Measurements from ENCODE around the gene B3GNT4. TPM values are rescaled to one million over a fixed set of nuclear protein-coding genes. Genes with fewer than 3 reads are reported as not detected.

Gene B3GNT4
- total and polyA plus RNA-seq, 2 donors from 2014 or later = 0.35 to 8.0 TPM

DNA sequence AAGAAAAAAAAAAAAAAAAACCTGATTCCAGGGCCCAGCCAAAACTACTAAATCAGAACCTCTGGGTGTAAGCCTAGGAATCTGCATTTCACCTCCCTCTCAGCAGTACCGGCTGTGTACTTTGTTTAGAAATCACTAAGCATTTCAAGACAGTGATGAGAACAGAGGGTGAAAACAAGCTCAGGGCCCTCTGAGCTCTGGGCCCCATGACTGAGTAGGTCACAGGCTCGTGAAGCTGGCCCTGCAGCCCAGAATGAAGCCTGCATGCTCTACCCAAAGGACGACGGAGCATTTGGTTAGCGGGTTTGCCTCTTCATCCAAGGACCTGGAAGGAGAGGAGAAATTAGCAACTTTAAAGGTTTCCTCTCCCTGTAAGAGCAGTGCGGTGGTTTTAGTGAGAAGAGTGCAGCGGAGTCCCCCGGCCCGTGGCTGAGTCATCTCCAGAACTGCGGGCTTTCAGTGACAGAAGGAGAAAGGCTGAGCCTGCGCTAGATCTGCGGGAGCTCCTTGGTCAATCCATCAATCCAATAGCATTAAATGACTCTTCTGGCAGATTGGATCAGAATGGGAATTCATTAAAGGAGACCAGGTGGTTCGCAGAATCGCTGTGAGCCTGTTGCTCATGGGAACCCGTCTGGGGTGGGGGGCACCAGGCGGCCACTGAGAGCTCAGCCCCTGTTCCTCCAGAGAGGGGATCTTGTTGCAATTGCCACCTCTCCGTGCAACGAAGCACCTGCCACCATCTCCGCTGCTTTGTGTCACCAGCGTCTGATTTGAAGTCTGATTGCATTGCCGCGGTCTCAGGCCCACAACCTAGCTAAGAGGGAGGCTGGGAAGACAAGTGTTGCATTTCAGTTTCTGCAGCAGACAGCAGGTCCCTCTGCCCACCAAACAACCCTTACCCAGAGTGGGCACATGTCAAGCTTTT is 36.8 kb upstream of the B3GNT4 start:
- no peak for TF ChIP-seq CTCF (IDR thresholded peaks at IDR 0.05; ENCODE audit: borderline replicate concordance, extremely low read depth, insufficient read depth)
- intact Hi-C loops (cut with DNase I) = no loop called here
- Histone ChIP-seq H3K4me3 (ENCODE audit: low read length in 3 of 3) (no peak overlapping the region), H3K4me1 (ENCODE audit: control insufficient read depth in 2 of 3, insufficient read depth in 2 of 3, low read depth in 1 of 3, low read length in 3 of 3) (no peaks in the 10 kb centered on the region), H3K9ac (ENCODE audit: low read length in 3 of 3) (no peak overlapping the region), H3K9me3 (ENCODE audit: control insufficient read depth in 2 of 3, insufficient read depth in 1 of 3, low read length in 3 of 3) (no peaks in the 10 kb centered on the region), H3K27me3 (ENCODE audit: control insufficient read depth, insufficient read depth, low read length) (no peaks in the 10 kb centered on the region), H3K36me3 (ENCODE audit: control insufficient read depth in 2 of 3, insufficient read depth in 3 of 3, low read length in 3 of 3) (no peaks in the 10 kb centered on the region), H3K27ac (ENCODE audit: low read depth in 2 of 2, low read length in 2 of 2) (no peak overlapping the region)
- FAIRE-seq (no peak), DNase-seq (no peak)

DNA sequence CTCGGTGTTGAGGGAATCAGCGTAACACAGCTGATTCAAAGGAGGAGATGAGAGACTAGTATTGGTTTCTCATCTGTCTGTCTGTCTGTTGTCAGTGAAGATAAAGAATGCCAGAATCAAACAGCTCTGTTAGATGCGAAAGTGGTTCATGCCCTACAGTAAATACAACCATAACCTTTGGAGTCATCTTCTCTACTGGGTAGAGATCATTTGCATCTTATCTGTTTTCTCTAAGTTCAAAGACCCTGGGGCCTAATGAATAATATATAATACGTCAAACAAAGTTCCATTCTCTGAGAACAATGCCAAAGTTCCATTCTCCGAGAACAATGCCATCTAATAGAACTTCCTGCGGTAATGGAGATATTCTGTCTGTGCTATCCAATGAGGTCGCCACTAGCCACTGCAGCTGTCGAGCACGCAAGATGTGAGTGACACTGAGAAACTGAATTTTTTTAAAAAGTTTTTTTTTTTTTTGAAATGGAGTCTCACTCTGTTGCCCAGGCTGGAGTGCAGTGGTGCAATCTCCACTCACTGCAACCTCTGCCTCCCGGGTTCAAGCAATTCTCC is 36.1 kb upstream of the B3GNT4 start:
- no peak for TF ChIP-seq CTCF (IDR thresholded peaks at IDR 0.05; ENCODE audit: borderline replicate concordance, extremely low read depth, insufficient read depth)
- H3K4me1 ChIP-seq (ENCODE audit: control insufficient read depth in 2 of 3, insufficient read depth in 2 of 3, low read depth in 1 of 3, low read length in 3 of 3) = no peaks in the 10 kb centered on the region
- intact Hi-C loops (cut with DNase I) = no loop called here
- DNase-seq (no peak), FAIRE-seq (no peak)
- no peaks in the 10 kb centered on the region for H3K9me3 ChIP-seq (ENCODE audit: control insufficient read depth in 2 of 3, insufficient read depth in 1 of 3, low read length in 3 of 3)
- no peaks in the 10 kb centered on the region for H3K36me3 ChIP-seq (ENCODE audit: control insufficient read depth in 2 of 3, insufficient read depth in 3 of 3, low read length in 3 of 3)
- no peak overlapping the region for H3K27ac ChIP-seq (ENCODE audit: low read depth in 2 of 2, low read length in 2 of 2)
- no peak overlapping the region for H3K9ac ChIP-seq (ENCODE audit: low read length in 3 of 3)
- H3K4me3 ChIP-seq (ENCODE audit: low read length in 3 of 3) = no peak overlapping the region
- H3K27me3 ChIP-seq (ENCODE audit: control insufficient read depth, insufficient read depth, low read length) = no peaks in the 10 kb centered on the region

DNA sequence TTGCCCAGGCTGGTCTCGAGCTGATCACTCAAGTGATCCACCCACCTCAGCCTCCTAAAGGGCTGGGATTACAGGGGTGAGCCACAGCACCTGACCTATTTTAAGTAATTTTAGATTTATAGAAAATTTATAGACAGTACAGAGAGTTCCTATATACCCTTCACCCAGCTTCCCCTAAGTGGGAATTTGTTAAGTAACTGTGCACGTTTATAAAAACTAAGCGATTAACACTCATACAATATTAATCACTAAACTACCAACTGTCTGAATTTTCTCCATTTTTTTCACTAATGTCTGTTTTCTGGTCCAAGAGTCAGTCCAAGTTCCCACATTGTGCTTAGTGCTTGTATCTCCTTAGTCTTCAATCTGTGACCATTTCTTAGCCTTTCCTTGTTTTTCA is 35.0 kb upstream of the B3GNT4 start:
- Histone ChIP-seq H3K9me3 (ENCODE audit: control insufficient read depth in 2 of 3, insufficient read depth in 1 of 3, low read length in 3 of 3) (no peaks in the 10 kb centered on the region), H3K27me3 (ENCODE audit: control insufficient read depth, insufficient read depth, low read length) (no peaks in the 10 kb centered on the region), H3K36me3 (ENCODE audit: control insufficient read depth in 2 of 3, insufficient read depth in 3 of 3, low read length in 3 of 3) (no peaks in the 10 kb centered on the region), H3K9ac (ENCODE audit: low read length in 3 of 3) (no peak overlapping the region), H3K4me1 (ENCODE audit: control insufficient read depth in 2 of 3, insufficient read depth in 2 of 3, low read depth in 1 of 3, low read length in 3 of 3) (no peaks in the 10 kb centered on the region), H3K4me3 (ENCODE audit: low read length in 3 of 3) (no peak overlapping the region), H3K27ac (ENCODE audit: low read depth in 2 of 2, low read length in 2 of 2) (no peak overlapping the region)
- intact Hi-C loops (cut with DNase I) = no loop called here
- TF ChIP-seq CTCF (IDR thresholded peaks at IDR 0.05; ENCODE audit: borderline replicate concordance, extremely low read depth, insufficient read depth) = no peak
- DNase-seq (no peak), FAIRE-seq (no peak)

All from kidney (tissue), 14 donors.